ENCODE data around the gene NUAK2. TPM values are rescaled to one million over a fixed set of nuclear protein-coding genes. Genes with fewer than 3 reads are reported as not detected.
"Not testable (repeated sequence)": the region's sequence is repeated elsewhere in the genome, so short reads cannot be mapped to it uniquely, and the experiment has no call there.

Gene NUAK2
- total RNA-seq, 1 experiment from 2014 or later, result 0.46 TPM

DNA sequence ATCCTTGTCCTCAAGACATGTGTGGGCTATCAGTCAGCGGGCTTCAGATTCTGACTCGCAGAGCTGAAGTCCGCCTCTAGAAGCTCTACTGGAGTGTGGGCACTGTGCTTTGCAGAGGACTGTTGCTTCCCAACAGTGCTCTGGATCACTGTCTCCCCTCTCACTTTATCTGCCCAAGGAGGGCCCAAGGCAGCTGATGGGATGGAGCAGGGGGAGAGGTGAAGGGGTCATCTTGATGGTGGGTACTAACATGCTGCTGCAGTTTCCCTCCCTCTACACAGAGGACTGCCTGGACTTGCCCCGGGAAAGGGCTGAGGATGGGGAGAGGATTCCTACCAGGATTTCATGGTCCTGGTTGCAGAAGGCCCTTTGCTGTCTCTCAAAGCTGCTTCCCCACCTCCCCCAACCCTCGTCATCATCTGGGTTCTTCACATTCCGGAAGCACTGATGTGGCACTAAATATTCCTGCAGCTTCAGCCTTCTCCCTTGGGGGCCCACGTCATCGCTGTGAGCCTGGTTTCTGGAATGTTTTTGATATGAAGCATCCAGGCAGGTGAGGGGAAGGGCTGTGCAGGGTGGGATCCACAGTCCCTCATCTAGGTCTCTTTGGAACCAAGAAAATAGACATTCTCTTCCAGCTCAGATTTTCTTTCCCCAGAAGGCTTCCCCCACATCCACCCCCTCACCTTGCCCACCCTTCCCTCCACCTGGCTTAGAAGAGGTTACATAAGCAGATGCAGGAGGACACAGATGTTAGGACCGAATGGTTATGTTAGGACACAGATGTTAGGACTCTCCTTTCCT lies 23.2 kb downstream of the NUAK2 start:
- DNase-seq (ENCODE audit: low read depth), result peak; percentile 96

DNA sequence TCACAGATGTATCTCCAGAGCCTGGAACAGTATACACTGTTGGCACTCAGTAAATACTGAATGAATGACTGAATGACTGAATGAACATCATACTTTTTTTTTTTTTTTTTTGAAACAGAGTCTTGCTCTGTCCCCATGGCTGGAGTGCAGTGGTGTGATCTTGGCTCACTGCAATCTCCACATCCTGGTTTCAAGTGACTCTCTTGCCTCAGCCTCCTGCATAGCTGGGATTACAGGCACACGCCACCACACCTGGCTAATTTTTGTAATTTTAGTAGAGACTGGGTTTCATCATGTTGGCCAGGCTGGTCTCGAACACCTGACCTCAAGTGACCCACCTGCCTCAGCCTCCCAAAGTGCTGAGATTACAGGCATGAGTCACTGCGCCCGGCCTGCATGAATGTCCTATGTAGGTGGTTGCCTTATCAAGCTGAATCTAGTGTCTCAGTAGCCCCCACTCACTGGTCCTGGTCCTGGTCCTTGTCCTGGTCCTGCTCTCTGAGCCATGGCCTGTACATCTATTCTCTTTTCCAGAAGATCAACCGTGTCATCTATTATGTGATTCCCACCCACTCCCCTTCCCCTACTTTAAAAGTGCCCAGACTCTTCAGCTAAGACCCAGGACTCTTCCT lies 23.9 kb downstream of the NUAK2 start:
- DNase-seq (ENCODE audit: low read depth), result not testable (repeated sequence)

DNA sequence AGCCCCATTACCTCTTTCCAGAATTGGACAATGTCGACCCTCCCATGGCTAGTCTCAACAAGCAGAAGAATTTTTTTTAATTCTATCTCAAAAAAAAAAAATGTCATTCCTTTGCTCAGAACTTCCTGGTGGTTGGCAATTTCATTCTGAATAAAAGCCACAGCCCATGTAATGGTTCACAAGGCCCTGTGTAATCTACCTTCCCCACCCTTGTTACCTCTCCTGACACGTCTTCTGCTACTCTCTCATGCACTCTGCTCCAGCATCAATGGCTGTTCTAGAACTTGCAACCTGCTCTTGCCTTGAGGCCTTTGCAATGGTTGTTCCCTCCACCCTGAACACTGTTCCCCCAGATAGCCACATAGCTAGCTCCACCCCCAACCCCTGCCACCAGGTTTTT lies 25.4 kb downstream of the NUAK2 start:
- no peak for DNase-seq (ENCODE audit: low read depth)

DNA sequence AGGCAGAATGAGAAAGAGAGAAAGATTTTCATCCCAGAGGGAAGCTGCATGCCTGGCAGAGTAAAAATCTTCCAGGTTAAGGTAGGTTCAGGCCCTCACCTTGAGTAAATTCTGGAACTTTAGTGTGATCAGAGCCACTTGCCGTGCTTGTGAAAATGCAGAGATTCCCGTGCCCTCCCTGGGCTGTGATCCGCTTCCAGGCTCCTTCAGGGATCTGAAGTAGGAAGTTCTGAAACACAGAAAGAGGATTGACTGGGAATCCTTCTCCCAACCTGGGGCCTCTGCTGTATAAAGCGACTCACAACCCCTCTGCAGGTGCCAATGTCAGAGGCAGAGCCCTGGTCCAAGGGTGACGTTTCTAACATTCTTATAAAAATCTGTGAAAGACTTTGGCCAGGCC lies 26.6 kb downstream of the NUAK2 start:
- DNase-seq (ENCODE audit: low read depth), result no peak

DNA sequence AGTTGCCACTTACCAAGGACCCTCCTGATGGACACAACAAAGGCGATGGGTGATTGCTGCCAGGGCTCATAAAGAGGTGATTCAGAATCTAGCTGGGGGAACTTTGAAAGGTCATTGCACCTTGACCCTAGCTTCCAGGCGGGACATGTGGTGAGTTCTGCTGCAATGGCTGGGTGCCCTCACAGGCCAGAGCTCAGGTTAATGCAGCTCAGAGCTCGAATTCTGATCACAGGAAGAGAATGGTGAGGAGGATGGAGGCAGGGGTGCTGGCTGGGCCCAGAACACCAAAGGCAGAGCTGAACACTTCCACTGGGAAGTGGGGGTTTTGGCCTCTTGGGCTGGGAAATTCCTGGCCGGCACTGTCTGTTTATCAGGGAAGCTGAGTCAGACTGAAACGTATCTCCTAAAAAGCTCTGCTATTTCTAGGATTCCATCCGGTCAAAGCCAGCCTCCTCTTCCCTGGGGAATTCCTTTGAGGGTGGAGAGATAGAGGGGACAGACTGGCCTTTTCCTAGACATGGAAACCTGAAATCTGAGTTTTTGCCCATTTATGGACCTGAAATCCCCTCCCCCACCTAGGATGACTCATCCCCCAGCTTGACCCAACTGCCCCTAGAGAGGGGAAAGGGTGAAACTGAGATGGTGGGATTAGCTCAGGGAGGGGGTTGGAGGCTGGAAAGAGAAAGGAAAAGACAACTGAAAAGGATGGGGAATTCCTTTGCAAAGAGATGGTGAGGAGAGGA lies 27.2 kb downstream of the NUAK2 start:
- DNase-seq (ENCODE audit: low read depth), result peak; percentile 95

DNA sequence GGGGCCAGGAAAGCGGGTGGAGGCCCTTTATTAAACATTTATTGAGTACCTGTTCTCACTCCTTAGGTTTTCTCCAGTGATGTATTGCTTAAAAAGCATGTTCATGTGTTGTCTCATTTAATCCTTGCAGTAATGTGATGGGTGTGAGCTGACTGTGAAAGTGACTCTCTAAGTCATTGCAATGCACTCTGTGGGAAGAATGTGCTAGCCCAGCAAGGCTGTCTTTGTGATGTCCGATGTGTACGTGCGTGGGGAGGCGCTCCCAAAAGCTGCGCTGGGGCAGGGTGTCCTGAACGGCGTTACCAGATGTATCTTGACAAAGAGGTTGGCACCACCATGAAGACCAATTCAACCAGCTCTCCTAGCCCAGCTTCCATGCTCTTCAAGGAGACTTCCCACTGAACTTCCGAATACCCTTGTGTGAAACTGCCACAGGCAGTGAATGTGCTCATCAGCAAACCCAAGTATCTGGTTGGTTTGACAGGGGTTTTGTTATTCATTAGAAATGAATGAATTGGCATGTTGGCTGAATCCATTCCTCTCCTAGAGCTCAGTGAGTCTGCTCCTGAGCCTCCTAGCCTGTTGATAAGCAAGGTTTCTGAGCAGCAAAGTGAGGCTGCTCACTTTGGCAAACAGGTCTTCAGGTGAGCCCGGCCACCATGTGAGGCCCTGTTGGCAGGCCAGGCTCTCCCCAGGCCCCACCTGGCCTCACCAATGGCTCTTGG lies 28.0 kb downstream of the NUAK2 start:
- no peak for DNase-seq (ENCODE audit: low read depth)

DNA sequence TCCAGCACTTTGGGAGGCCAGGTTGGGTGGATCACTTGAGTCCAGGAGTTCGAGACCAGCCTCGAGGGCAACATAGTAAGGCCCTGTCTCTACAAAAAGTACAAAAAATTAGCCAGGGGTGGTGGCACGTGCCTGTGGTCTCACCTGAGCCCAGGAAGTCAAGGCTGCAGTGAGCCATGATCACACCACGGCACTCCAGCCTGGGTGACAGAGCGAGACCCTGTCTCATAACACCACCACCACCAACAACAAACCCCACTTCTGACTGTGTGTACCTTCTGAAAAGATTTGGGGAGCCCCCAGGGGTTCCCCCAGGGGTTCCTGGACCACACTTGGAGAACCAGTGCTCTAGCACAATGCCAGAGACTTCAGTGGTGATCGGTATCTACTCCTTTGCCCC lies 29.9 kb downstream of the NUAK2 start:
- DNase-seq (ENCODE audit: low read depth), result no peak

DNA sequence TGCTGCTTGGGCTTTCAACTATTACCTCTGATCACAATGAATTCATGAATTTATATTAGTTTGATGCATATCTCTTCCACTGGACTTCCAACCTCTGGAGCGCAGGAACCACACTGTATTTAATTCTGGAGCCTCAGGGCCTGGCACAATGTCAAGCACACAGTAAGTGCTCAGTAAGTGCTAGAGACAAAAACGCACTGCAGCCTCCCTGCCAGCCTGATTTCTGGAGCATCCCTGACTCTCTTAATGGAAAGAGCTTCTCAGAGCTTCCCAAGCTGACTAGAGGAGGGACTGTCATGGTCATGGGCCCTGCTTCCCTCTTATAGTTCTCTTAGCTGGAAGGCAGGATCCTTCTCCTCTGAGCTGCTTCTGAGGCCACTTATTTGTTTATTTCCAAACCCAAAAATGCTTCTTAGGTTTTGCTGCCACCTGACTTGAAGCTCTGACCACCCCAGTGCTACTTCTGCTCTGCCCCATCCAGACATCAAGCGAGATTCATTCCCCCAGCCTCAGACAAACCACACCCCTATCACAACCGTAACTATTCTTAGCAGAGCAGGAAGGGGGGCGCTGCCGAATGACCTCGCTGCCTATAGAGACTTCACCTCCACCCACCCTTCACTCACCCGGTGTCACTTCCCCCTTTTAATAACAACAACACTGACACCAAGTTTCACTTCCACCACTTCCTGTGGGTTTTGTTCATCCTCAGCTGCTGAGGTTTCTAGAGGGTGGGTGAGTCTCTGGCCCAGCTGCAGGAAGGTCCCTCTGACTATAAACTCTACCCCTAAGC lies 33.6 kb downstream of the NUAK2 start:
- peak; percentile 83 for DNase-seq (ENCODE audit: low read depth)

DNA sequence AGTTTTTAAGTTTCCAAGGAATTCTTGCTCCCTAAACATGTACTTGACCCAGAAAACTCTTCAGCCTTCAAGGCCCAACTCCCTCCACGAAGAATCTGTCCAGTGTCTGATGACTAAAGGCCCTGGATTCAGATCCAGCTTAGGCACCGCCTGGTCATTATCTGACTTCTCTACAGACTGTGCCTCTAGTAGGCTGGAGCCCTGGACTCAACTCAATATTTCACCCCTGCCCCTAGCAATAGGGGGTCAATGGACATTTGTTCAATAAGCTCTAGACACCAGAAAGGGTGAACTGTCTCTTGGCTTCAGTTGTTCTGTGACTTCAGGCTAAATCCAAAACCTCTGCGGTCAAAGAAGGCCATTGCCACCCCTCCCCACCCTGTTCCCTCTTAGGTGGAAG lies 34.5 kb downstream of the NUAK2 start:
- DNase-seq (ENCODE audit: low read depth), result no peak

DNA sequence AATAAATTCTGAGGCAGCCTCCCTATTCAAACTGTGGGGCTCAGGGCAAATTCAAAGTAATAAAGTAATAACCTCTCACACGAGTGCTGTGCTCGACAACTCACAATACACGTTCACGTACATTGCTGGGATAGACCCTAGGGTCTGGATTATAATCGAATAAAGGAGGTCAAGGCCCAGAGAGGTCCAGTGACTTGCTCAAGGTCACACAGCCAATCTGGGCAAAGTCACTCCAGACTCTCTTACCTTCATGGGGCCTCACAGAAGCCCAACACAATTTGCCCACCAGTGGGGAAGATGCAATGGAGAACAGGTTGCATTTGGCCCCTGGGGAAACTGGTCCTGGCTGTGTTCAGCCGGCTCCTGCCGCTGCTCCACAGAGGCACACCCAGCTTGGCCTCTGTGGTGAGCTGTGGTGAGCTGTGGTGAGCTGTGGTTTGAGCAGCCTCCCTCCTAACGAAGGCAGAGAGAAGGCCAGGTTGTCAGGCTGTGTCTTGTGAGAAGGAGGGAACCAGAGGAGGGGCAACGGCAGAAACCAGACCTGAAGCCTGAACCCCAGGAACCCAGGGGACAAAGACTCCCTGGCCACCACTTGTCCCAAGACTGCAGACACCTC lies 35.1 kb downstream of the NUAK2 start:
- DNase-seq (ENCODE audit: low read depth), result peak; percentile 77

DNA sequence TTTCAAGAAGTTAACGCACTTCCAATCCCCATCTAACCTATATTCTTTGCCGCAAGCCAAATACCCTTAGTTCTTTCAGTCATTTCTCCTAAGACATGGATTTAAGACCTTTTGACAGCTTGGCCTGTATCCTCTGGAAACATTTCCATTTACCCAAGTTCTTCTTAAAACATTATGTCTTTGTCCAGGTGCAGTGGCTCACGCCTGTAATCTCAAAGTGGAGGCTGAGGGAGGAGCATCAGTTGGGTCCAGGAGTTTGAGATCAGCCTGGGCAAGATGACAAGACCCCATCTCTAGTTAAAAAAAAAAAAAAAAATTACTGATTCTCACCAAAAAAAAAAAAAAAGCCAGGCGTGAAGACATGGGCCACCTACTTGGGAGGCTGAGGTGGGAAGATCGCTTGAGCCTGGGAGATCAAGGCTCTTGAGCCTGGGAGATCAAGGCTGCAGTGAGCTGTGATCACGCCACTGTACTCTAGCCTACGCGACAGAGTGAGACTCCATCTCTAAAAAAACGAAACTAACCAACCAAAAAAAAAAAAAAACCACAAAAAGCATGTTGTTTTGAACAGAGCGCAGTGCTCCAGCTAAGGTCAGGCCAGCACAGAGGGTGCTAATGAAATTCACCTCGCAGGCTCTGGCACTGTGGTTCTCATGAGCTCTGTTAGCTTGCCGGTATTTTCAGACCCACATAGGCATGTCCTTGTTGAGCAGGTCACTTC lies 36.0 kb downstream of the NUAK2 start:
- DNase-seq (ENCODE audit: low read depth), result no peak

DNA sequence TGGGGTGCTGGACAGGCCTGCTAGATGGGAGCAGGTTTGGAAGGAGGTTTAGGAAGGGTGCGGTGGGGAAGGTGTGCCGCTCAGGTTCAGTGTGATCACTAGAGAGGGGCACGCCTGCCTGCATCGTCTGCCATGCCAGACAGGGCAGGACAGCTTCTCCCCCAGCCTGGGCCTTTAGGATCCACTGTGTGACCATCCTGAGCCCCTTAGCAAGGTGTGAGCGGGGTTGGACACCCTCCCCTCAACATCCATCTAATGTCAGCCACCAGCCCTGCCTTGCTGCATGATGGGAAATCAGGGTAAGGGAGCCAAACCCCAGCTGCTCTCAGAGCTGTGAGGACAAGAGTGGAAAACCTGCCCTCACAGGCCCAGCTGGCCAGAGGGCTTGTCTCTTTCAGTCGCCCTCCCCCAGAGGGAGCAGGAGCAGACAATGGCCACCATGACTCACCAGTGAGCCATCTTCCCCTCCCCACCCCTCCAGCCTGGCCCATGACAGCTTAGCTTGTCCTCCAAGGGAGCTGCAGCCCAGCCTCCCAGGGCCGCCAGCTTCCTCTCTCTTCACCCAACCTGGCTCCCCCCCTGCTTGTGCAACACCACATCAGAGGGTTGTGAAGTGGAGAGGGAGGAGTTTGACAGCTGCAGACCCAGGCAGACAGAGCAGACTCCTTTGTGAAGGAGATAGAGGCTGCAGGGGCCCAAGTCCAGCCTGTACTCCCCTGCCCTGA lies 37.0 kb downstream of the NUAK2 start:
- DNase-seq (ENCODE audit: low read depth), result peak; percentile 98

DNA sequence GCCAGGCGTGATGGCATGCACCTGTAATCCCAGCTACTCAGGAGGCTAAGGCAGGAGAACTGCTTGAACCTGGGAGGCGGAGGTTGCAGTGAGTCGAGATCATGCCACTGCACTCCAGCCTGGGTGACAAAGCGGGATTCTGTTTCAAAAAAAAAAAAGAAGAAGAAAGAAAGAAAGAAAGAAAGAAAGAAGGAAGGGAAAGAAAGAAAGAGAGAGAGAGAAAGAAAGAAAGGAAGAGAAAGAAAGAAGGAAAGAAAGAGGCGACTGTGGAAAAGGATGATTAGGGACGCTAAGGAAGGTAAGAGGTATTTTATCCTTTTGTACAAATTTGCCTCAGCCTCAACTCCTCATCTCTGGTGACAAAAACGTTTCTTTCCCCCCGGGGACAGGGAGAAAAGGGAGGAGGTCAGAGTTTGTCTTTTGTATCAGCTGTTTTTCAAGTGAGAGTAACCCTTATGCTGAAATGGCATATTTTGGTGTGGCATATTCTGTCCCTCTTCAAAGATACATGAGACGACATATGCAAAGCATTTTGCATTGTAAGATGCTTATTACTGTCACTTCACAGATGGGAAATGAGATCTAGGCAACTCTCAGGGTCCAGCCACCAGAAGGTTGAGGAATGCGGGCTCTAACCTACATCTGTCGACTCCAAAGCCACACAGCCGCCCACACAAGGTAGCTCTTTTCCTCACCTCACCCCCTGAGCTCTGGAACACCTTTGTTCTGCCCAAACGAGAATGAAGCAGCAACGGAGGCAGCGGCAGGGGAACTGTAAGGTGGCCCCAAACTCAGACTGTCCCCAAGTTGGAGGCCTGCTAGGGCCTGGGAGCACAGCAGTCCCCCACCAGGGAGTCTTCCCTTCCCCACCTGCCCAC lies 38.0 kb downstream of the NUAK2 start:
- no peak for DNase-seq (ENCODE audit: low read depth)

DNA sequence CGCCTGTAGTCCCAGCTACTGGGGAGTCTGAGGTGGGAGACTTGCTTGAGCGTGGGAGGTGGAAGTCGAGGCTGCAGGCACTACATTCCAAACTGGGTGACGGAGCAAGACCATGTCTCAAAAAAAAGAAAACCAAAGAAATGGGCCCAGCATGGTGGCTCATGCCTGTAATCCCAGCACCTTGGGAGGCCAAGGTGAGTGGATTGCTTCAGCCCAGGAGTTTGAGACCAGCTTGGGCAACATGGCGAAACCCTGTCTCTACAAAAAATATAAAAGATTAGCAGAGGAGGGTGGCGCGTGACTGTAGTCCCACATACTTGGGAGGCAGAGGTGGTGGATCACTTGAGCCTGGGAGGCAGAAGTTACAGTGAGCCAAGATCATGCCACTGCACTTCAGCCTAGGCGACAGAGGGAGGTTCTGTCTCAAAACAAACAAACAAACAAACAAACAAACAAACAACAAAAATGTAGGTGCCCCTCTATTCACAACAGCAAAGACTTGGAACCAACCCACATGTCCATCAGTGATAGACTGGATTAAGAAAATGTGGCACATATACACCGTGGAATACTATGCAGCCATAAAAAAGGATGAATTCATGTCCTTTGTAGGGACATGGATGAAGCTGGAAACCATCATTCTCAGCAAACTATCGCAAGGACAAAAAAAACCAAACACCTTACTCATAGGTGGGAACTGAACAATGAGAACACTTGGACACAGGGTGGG lies 40.7 kb downstream of the NUAK2 start:
- not testable (repeated sequence) for DNase-seq (ENCODE audit: low read depth)

DNA sequence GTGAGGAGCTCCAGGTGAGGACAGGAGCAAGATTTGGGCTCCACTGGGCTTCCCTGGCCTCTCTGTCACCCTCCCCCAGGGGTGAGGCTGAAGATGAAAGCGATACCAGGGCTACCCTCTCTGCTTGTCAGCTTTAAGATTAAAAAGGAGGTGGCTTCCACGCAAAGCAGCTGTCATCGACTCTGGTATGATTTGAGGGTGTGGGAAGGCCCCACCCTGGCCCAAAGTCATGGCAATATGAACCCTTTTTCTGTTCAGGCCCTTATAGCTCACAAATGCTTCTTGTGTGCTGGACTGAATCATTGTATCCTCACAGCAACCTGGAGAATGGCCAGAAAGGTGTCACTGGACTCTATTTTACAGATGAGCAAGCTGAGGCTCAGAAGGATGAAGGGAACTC lies 41.6 kb downstream of the NUAK2 start:
- no peak for DNase-seq (ENCODE audit: low read depth)

DNA sequence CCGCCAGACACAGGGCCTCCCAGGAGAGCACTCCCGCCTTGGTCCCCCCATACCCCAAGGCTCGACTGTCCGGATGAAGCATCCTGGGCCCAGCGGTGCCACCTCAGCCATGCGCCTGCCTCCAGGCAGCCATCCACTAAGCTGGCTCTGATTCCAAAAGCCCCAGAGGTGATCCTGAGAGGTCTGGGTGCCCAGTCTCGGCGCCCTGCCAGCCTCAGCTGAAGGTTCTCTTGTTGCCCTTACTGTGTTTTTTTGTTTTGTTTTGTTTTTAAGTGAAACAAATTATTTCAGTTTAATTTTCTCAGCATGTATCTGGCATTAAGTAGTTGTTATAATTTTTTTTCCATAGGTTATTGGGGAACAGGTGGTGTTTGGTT lies 44.9 kb downstream of the NUAK2 start:
- no peak for DNase-seq (ENCODE audit: low read depth)

DNA sequence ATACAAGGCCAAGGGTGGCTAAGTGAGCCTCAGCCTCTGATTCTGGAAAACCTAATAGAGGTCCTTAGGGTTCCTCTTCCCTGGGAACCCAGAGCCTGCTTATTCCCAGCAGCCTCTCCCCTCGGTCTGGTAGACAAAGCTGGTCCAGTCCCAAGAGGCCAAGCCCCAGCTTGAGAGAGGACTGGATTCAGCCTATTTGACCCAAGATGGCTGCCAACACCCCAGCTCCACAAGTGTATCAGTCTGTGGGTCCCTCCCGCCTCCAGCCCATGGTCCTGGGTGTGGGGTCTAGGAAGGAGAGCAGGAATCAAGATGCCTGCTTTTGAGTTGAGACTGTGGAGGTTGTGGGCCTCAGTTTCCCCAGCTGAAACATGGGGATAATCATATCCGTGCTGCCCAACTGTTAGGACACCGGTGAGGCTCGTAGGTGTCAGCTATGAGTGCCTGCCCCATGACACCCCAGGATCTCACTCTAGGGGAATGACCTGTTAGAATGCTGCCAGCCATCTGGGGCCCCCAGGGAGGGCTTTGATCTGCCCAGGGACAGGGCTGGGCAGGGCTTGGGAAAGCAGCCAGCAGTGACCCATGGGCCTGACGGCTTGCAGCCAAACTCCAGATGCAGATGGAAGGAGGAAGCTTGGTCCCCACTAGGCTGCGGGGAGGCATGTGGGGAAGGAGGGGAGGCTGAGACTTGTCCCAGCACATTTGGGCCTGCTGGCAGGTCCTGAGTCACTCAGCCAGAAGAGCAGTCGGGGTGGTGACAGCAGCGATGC lies 45.4 kb downstream of the NUAK2 start:
- DNase-seq (ENCODE audit: low read depth), result no peak
